ENCODE measurements around the gene KLHL29.

Gene KLHL29

DNA sequence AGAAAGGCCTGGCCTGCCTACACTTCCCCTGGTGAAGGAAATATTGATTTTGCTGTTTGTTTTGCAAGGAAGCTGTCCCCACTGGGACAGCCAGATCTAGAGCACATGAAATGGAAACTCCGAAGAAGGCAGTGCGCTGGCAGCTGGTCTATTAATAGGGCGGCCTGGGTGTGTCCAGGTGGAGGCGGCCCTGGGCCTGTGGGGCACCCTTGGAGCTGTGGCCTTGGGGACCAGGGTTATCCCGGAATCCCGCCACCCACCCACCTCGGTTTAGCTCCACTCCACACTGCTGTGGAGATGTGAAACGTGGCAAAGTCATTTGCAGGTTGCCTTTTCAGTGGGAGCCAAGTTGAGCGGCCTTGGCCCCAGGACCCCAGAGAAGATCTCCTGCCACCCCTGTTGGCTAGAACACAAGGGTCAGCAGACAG lies 204.3 kb downstream of the KLHL29 start:
- no peak for DNase-seq

GRCh38 chr2:23589739-23590138 lies 204.8 kb downstream of the KLHL29 start:
- no peak for DNase-seq

DNA sequence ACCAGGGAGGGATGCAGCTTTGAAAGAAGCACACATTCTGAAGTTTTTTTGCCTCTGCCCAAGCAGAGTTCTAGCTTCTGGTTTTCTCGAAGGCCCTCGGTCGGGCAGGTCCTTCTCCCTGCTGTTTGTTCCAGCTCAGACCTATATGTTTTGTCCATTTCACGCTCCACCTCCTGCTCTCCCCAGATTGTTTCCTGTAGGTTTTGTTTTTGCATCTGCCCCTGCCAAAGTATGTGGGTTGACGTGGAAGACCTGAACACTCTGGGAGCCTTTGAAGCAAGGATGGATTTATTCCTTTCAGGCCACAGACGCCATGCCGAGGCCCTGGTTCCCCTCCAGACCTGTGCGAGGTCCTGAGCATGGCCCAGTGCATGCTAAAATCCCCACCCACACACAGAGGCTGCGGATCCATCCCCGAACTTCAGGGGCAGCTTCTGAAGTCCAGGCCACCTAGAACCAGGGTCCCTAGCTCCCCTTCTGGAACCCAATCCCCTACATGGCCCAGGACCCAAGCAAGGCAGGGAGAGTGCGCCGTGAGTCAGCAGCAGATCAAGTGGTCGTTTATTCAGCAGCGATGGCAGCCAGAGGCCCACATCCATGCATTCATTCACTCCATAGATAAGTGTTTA lies 205.4 kb downstream of the KLHL29 start:
- no peak for DNase-seq

DNA sequence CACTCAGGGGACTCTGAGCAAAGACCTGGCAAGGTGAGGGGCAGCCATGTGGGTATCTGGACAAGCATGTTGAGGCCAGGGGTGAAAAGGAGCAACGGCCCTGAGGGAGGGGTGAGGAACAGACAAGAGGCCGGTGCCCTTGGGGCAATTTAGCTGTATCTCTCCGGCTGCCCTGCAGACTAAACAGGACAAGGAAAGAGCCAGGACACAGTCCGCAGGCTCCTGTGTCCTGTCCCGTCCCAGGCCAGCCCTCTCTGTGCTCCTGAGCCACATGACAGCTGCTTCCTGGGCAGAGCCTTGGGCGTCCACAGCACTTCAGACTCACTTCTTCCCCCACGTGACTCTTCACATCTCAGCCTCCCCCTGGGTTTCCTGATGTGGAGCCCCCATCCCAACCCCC lies 206.1 kb downstream of the KLHL29 start:
- no peak for DNase-seq

- no peak for DNase-seq
Measured at GRCh38 chr2:23592061-23592685, 207.2 kb downstream of the KLHL29 start.

DNA sequence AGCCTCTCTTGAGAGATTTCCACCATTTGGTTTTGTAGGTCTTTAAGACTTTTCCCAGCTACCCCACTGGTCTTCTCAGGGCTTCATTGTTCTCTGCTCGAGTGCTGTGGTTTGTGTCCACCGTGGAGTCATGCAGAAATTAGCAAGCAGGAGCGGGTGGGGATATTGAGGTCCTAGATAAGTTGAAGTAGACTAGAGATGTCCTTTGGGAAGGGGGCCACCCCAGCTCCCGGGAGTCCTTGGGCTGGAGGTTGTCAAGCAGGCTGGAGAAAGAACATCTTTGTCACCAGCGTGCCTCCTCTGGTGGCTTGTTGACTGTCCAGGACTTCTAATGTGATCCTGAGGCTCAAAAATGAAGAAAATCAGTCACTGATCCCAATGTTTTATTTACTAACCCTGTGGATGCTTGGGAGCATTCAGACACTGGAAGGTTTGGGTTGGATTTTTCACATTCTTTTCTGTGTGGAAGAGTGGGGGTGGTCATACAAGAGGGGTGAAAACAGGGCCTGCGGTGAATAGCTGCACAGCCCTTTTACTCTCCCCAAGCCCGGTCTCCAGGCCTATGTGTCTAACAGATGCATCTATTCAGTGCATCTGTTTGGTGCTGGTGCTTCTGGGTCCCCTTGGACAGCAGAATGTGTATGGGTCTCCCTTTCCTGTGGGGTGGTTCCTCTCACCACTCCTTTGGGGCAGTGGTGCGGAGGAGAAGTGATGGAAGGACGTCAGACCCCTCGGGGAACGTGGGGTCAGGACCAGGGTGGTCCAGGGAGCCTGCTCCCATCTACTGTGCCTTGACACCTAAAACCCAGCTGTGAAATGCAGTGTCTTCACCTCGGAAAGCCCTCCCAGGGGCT lies 208.1 kb downstream of the KLHL29 start:
- DNase-seq: no peak

GRCh38 chr2:23593752-23594459 lies 208.9 kb downstream of the KLHL29 start:
- DNase-seq: no peak

DNA sequence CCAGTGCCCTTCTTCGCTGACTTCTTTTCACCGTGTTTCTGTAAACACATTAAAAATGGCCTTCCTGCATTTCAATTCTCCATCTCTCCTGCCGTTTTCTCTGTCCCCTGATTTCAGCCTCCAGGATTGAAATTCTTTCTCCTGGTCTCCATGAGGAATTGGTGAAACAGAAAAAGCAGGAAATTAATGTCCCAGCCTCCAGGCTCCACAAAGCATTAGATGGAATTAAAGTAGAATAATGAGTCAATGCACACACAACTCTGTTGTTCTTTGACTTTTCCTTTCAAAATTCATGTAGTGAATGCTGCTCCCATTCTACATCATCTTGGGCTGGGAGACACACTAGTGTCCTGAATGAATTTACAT lies 209.5 kb downstream of the KLHL29 start:
- DNase-seq: no peak

GRCh38 chr2:23595021-23595420 lies 210.0 kb downstream of the KLHL29 start:
- no peak for DNase-seq

GRCh38 chr2:23595601-23596251 lies 210.7 kb downstream of the KLHL29 start:
- DNase-seq: peak in 37 of 56 donors; percentile 8 to 68 (median 38)

DNA sequence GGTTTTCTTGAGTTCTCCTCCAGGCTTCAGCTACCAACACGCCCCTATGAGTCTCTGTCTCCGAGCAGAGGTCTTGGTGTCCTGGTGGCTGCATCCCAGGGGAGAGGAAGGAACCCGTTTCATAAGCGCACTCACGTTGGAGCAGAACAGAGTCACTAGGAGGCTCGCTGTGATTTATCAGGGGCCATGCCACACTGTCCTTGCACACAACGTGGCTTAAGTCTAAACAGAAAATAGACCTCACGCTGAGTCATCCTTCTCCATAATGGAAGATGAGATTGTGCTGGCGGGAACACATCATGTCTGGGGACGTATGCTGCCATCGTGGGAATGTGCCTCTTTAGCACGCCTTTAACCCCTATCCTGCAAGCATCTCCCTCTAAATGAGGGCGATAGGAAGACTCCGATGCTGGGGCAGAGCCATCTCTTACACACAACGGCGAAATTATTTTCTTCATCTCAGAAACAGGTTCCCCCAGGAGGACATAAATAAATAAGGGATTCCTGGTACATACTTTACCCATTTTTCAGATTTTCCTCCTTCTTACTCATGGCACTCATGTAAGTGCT lies 211.4 kb downstream of the KLHL29 start:
- no peak for DNase-seq

DNA sequence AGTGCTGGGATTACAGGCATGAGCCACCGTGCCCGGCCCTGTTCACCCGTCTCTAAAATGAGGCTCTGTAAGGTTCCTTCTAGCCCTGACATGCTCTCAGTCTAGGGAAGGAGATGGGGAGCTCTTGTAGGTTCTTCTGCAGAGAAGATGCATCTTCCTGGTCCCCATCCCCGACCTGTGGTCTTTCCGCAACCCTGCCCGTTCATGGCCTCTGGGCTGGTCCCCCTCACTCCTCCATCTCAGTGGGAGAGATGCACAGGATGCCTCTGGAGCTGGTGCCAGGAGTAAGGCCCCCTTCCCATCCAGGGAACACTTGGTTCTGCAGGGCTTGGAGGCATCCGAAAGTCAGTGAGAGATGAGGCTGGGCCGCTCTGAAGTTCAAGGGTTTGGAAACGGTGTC lies 212.7 kb downstream of the KLHL29 start:
- DNase-seq: no peak

- no peak for DNase-seq
Measured at GRCh38 chr2:23599006-23599405, 214.0 kb downstream of the KLHL29 start.

DNA sequence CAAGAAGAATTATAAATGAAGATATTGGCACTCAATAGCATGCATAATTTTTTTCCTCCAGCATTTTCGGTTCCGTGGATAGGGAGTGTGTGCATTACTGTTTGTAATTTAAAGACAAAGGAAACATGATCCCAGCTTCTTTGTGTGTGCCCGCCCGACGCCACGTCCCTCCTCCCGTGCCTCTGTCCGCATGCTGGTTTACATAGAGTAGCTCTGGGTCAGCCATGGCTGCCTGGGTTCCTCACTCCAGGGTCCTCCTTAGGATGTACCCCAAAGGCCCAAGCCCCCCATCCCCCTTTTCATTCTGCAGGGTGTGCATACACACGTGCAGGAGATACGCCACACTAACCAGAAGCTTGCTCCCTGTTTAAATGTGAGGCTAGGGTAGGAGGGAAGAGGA lies 214.7 kb downstream of the KLHL29 start:
- DNase-seq: no peak

- DNase-seq: peak in 5 of 56 donors; percentile 12 to 30 (median 19)
Measured at GRCh38 chr2:23600346-23600745, 215.4 kb downstream of the KLHL29 start.

- DNase-seq: no peak
Measured at GRCh38 chr2:23601301-23601965, 216.5 kb downstream of the KLHL29 start.

DNA sequence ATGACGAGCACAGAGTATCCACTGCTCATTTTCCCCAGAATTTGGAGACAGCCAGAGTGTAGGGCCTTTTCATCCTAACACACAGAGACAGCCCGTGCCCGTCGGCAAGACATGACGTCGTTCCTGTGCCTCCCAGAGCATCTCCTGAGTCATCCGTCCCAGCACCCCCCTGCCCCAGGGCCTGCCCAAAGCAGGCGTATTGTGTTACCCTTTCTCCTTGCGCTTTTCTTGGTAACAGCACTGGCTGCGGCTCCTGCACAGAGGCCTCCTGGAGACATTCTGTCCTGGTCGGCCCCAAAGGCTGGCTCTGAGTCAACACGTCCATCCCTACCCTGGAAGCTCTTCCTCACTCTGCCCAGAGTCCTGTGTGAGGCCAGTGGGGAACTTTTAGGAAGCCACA lies 217.1 kb downstream of the KLHL29 start:
- peak in 1 of 56 donors; percentile 10 for DNase-seq

DNA sequence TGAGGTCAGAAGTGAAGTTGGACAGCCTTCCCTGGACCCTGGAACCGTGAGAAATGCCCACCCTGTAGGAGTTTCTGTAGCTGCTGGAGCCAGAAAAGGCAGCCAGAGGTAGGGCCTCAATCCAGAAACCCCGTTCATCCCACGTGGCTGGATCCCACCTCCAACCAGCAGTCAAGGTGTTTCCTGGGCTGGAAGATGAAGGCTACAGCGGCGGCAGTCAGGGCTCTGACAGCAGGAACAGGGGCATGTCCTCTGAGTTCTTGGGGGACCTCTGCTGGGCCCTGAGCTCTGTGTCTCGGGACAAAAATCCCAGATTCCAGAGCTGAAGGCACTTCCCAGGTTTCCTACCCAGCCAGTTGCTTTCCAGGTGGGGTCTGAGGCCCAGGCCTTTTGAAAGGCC lies 218.2 kb downstream of the KLHL29 start:
- no peak for DNase-seq

GRCh38 chr2:23603581-23603980 lies 218.6 kb downstream of the KLHL29 start:
- DNase-seq: no peak

- no peak for DNase-seq
Measured at GRCh38 chr2:23604731-23605130, 219.8 kb downstream of the KLHL29 start.
